T-helper 17 cell (primary cell): ENCODE measurements around the gene R3HDM4. TPM values are rescaled to one million over a fixed set of nuclear protein-coding genes. Genes with fewer than 3 reads are reported as not detected.
A peak's percentile ranks its signal among the peaks of the same experiment; 100 is the strongest.
"Not testable (repeated sequence)": the region's sequence is repeated elsewhere in the genome, so short reads cannot be mapped to it uniquely, and the experiment has no call there.

Experiments
- ATAC-seq: fragments of 150-1000 bp; cut with Tn5 transposase; 2 replicates; pipeline ENCODE4 v1.10.0; 2021; ENCODE audit warnings: mild to moderate bottlenecking, moderate library complexity
- DNase-seq, 3 donors: peaks; one replicate each; pipeline versions ENCODE4 v3.0.0 to v3.0.0-alpha.2; 2020 to 2021
- H3K9me3 ChIP-seq: one replicate; pipeline ENCODE4 v1.7.0; 2013; ENCODE audit warnings: low read length, mild to moderate bottlenecking; ENCODE audit not compliant: control insufficient read depth, poor library complexity, severe bottlenecking
- H3K27ac Mint-ChIP-seq: one replicate; pipeline ENCODE4 v1.8.0; 2022; ENCODE audit warnings: mild to moderate bottlenecking, moderate library complexity, mixed read lengths
- H3K27me3 Mint-ChIP-seq: one replicate; pipeline ENCODE4 v1.8.0; 2022; ENCODE audit warnings: mixed read lengths
- H3K36me3 Mint-ChIP-seq: one replicate; pipeline ENCODE4 v1.8.0; 2022; ENCODE audit warnings: low read depth, mixed read lengths
- H3K4me1 Mint-ChIP-seq: one replicate; pipeline ENCODE4 v1.8.0; 2022; ENCODE audit warnings: mild to moderate bottlenecking, mixed read lengths
- H3K4me3 Mint-ChIP-seq: one replicate; pipeline ENCODE4 v1.8.0; 2022; ENCODE audit warnings: mild to moderate bottlenecking, moderate library complexity, mixed read lengths
- total RNA-seq, 4 donors: library from RNA in 2 of 4; stranded (reverse) in 2 of 4; gene quantifications; one replicate each; pipeline ENCODE4 v1.2.3 and lab custom pipeline; 2022 to 2026

Gene R3HDM4
- total RNA-seq, 2 donors from 2014 or later: 233 to 243 TPM

DNA sequence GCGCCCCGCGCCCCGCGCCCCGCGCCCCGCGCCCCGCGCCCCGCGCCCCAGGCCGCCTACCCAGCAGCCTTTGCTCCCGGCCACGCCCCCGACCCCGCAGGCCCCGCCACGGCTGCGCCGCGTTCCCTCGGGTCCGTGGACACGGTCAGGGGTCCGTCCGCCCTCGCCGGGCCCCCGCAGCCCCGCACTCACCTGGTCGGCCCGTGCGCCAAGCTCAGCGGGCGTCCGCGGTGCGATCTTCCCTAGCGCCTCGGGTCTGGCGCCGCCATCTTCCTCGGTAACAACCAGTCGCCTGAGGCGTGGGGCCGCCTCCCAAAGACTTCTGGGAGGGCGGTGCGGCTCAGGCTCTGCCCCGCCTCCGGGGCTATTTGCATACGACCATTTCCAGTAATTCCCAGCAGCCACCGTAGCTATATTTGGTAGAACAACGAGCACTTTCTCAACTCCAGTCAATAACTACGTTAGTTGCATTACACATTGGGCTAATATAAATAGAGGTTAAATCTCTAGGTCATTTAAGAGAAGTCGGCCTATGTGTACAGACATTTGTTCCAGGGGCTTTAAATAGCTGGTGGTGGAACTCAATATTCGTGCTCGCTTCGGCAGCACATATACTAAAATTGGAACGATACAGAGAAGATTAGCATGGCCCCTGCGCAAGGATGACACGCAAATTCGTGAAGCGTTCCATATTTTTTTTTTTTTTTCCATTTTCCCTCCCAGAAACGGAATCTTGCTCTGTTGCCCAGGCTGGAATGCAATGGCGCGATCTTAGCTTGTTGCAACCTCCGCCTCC, 19.9 kb downstream of the R3HDM4 start, which contains the start of the genes MED16 and RNU6-9:
Gene MED16 (minus strand): TSS at position 294 of the 796 bp plus-strand sequence. CDS start 2,056 bp downstream, outside the sequence.
Gene RNU6-9 (plus strand): TSS at position 591 of the 796 bp plus-strand sequence.
- Mint-ChIP-seq H3K4me1 (peaks cover 26% of the 10 kb centered on the region), H3K27ac (peak within 1 kb of the TSS; percentile 95), H3K27me3 (no peaks in the 10 kb centered on the region), H3K36me3 (no peaks in the 10 kb centered on the region), H3K4me3 (peak within 1 kb of the TSS; percentile 86)
- ATAC-seq (peak; percentile 88), DNase-seq (peak; percentile 85 to 87 (median 87))
- H3K9me3 ChIP-seq: no peaks in the 10 kb centered on the region

DNA sequence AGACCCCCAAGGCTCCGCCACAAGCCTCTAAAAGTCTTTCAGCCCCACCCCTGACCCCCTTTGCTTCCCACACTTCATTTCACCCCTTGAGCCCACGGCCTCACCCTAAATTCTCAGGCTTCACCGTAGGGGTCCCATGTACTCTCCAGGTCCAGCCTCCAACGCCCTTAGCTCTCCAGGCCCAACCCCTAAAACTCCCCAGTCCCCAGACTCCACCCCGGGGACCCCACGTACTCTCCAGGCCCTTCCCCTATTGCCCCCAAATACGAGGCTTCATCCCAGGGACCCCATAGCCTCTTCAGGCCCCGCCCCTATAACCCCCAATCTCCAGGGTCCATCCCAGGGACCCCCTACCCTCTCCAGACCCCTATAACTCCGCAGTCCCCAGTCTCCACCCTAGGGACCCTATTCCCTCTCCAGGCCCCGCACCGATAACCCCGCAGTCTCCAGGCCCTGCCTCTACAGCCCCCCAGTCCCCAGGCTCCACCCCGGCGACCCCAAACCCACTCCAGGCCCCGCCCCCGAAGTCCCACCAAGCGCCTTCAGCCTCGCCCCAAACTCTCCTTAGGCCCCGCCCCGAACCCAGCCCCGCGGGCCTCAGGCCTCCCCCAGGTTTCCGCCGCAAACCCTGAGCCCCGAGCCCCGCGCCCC, 20.7 kb downstream of the R3HDM4 start:
- peak overlapping the region; percentile 86 for H3K4me3 Mint-ChIP-seq
- no peaks in the 10 kb centered on the region for H3K27me3 Mint-ChIP-seq
- peak overlapping the region; percentile 95 for H3K27ac Mint-ChIP-seq
- no peaks in the 10 kb centered on the region for H3K36me3 Mint-ChIP-seq
- no peaks in the 10 kb centered on the region for H3K9me3 ChIP-seq
- H3K4me1 Mint-ChIP-seq: peaks cover 26% of the 10 kb centered on the region
- ATAC-seq (no peak), DNase-seq (peak in 1 of 3 donors; percentile 53)

DNA sequence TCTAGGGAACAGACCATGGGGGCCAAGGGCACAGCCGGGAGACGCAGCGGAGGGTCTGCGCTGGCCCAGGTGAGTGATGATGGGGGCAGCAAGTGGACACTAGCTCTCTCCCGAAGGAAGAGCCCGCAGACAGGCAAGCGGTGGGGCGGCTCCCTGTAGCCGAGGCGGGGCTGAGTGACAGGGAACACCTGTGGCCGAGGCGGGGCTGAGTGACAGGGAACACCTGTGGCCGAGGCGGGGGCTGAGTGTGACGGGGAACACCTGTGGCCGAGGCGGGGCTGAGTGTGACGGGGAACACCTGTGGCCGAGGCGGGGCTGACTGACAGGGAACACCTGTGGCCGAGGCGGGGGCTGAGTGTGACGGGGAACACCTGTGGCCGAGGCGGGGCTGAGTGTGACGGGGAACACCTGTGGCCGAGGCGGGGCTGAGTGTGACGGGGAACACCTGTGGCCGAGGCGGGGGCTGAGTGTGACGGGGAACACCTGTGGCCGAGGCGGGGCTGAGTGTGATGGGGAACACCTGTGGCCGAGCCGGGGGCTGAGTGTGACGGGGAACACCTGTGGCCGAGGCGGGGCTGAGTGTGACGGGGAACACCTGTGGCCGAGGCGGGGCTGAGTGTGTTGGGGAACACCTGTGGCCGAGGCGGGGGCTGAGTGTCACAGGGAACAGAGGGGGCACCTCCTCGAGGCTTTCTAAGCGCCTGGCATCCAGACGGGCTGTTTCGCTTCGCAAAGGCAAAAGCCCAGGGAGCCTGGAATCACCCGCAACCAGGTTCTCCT, 21.4 kb downstream of the R3HDM4 start:
- Mint-ChIP-seq H3K27ac (peak overlapping the region; percentile 95), H3K4me3 (peak overlapping the region; percentile 86), H3K4me1 (peaks cover 26% of the 10 kb centered on the region)
- DNase-seq, H3K27me3 Mint-ChIP-seq, H3K36me3 Mint-ChIP-seq, H3K9me3 ChIP-seq, ATAC-seq: not testable (repeated sequence)

DNA sequence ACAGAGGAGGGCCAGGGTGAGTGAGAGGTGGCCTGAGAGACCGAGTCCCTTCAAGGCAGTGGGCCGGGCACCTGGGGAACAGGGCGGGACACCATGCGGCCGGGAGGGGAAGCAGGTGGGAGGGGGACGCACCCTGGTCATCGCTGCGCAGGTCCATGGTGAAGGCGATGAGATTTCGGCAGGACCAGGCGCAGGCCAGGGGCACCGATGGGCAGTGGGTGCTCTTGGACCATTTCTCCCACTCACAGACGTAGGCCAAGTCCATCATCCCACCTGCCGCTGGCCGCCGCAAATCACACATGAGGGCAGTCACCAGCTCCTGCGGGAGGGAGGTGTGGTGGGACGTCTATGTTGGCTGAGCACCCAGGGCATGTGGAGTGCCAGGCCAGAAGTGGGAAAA, 22.2 kb downstream of the R3HDM4 start:
- Mint-ChIP-seq H3K4me3 (peak overlapping the region; percentile 82), H3K36me3 (no peaks in the 10 kb centered on the region), H3K4me1 (peaks cover 26% of the 10 kb centered on the region), H3K27me3 (no peaks in the 10 kb centered on the region), H3K27ac (peak overlapping the region; percentile 85)
- ATAC-seq (no peak), DNase-seq (no peak)
- H3K9me3 ChIP-seq: no peaks in the 10 kb centered on the region

DNA sequence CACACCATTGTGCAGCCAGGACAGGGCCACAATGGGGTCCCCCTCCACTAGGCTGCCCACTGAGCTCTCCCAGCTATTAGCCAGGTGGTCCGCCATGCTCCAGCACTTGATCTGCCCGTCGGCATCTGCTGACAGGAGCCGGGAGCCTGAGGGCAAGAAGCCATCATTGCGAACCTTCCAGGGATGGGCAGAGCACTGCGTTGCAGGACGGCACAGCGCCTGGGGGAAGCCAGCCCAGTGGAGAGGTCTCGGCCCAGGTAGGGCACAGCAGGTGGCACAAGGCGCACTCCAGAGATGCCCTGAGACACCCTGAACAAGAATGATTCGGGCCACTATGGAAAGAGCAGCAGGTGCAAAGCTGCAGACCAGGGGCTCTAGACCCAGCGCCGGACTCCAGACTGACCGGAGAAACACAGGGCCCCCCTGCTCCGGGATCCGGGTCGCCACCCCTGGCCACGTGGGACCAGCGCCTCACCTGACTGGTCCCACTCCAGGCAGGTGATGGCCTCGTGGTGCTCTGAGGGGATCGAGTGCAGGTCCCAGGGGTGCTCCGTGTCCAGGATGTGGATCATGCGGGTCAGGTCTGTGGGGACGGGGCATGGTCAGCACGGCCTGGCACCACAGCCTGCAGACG, 23.2 kb downstream of the R3HDM4 start:
- DNase-seq: no peak
- H3K36me3 Mint-ChIP-seq: no peaks in the 10 kb centered on the region
- no peak overlapping the region for H3K27ac Mint-ChIP-seq
- H3K4me3 Mint-ChIP-seq: no peak overlapping the region
- no peak for ATAC-seq
- no peaks in the 10 kb centered on the region for H3K9me3 ChIP-seq
- no peaks in the 10 kb centered on the region for H3K27me3 Mint-ChIP-seq
- H3K4me1 Mint-ChIP-seq: peaks cover 24% of the 10 kb centered on the region

DNA sequence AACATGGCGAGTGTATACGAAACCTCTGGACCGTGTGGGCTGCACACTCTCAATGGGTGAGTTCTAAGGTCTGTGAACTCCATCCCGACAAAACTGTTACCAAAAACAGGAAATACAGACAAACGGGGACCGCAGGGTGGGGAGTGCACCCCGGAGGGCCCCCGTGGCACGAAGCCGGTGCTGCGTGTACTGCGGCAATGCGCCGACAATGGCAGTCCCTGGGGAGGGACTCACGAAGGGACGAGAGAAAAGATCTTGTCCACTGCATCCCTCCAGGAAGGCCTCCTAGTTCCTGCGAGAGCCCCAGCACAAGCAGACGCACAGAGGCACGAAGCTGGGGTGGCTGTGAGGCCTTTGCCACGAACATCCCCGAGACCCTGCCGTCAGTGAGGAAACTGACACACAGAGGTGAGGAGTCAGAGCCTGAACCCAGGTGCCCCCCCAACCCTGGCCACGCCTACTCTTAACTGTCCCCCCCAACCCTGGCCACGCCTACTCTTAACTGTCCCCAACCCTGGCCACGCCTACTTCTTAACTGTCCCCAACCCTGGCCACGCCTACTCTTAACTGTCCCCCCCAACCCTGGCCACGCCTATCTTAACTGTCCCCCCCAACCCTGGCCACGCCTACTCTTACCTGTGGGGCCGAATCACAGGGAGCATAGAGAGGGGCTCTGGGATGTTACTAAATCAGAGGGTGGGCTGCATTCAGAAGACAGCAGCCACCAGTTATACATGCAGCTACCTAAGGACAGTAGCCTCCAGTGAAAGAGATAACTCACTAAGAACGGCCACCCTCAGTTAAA, 24.2 kb downstream of the R3HDM4 start:
- peak; percentile 61 for ATAC-seq
- peak overlapping the region; percentile 93 for H3K27ac Mint-ChIP-seq
- peaks cover 24% of the 10 kb centered on the region for H3K4me1 Mint-ChIP-seq
- peak overlapping the region; percentile 82 for H3K4me3 Mint-ChIP-seq
- no peaks in the 10 kb centered on the region for H3K9me3 ChIP-seq
- H3K27me3 Mint-ChIP-seq: no peaks in the 10 kb centered on the region
- no peaks in the 10 kb centered on the region for H3K36me3 Mint-ChIP-seq
- peak in 1 of 3 donors; percentile 44 for DNase-seq

DNA sequence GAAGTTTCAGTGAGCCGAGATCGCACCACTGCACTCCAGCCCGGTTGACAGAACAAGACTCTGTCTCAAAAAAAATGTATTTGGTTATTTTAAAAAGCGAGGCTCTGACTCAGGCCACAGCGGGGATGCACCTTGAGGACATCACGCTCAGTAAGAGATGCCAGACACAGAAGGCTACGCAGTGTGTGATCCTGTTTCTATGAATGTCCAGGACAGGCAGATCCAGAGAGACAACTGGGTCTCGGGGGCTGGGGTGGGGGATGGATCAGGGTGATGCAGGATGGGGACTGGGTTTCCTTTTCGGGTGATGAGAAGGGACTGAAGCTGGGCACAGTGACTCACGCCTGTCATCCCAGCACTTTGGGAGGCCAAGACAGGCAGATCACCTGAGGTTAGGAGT, 25.4 kb downstream of the R3HDM4 start:
- ATAC-seq (no peak), DNase-seq (no peak)
- Mint-ChIP-seq H3K4me1 (peaks cover 17% of the 10 kb centered on the region), H3K4me3 (no peak overlapping the region), H3K36me3 (no peaks in the 10 kb centered on the region), H3K27ac (peak overlapping the region; percentile 93), H3K27me3 (no peaks in the 10 kb centered on the region)
- no peaks in the 10 kb centered on the region for H3K9me3 ChIP-seq

DNA sequence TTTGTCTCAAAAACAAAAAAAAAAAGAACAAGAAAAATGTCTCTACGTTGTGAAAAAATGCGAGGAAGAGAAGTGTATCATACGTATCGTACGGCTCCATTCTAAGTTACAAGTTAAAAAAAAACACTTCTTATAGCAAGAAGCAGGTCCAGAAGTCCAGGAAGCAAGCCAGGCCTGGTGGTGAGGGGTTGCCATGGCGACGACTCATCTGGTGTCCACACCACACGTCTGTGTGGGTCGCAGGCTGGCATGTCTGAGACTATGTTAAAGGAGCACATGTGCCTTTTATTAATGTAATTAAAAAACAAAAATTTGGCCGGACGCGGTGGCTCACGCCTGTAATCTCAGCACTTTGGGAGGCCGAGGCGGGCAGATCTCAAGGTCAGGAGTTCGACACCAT, 25.9 kb downstream of the R3HDM4 start:
- no peak overlapping the region for H3K4me3 Mint-ChIP-seq
- H3K27ac Mint-ChIP-seq: peak overlapping the region; percentile 93
- no peak for ATAC-seq
- H3K4me1 Mint-ChIP-seq: peaks cover 15% of the 10 kb centered on the region
- no peak for DNase-seq
- no peaks in the 10 kb centered on the region for H3K9me3 ChIP-seq
- H3K36me3 Mint-ChIP-seq: no peaks in the 10 kb centered on the region
- H3K27me3 Mint-ChIP-seq: no peaks in the 10 kb centered on the region

DNA sequence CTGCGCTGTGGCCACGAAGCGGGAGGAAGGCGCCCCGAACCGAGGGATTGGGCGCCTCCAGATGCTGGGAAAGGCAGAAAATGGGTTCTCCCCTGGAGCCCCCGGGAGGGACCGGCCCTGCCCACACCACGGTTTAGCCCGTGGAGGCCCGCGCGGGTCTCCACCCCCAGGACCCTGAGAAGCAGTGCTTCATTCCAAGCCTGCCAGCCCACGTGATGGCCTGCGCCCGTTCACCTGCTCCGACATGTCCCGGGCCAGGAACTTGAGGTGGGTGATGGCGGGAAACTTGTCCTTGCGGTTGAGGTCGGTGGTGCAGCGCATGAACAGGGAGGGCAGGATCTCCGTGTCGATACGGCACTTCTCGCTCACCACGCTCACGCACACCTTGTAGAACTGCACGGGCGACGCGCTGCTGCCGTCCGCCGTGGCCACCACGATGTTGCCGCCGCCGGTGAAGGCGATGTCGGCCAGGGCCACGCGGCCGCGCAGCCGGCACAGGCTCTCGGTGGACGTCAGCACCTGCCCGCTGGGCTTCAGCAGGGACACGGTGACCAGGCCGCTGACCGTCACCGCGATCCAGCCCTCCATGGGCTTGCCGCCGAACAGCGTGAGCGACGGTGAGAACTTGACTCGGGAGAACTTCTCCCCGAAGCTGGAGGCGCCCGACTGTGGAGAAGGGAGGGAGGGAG, 27.3 kb downstream of the R3HDM4 start:
- peaks cover 10% of the 10 kb centered on the region for H3K4me1 Mint-ChIP-seq
- H3K27me3 Mint-ChIP-seq: no peaks in the 10 kb centered on the region
- ATAC-seq (no peak), DNase-seq (no peak)
- H3K36me3 Mint-ChIP-seq: no peaks in the 10 kb centered on the region
- H3K27ac Mint-ChIP-seq: no peak overlapping the region
- H3K4me3 Mint-ChIP-seq: no peak overlapping the region
- no peaks in the 10 kb centered on the region for H3K9me3 ChIP-seq

DNA sequence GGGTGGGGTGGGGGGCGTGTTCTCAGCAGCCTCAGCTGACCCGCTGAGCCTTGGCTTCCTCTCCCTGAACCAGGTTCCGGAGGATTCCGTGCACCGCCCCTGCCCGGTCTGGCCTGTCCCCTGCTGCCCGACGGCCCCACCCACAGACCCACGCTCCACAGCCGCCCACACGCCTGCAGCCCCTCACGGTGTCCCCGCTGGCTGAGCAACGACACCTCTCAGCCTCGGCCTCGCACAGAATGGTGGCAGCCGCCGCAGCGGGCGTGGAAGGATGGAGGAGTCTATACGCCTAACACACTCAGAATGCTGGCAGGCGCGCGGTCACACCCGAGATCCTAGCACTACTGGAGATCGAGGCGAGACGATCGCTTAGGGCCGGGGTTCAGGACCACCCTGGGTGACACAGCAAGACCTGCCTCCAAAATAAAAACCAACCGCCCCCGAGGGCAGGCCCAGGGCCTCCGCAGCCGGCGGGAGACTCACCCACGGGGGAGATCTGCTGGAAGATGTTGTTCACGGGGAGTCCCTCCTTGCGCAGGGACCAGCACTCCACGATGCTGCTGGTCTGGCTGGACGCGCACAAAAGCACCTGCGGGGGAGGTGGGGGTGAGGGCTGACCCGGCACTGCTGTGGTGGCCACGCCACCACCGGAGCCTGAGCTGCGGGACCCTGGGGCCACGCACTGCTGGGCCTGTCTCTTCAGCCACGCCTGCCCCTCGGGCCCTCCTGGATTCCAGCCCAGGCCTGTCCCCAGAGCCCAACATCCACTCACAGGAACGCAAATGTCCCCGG, 28.4 kb downstream of the R3HDM4 start:
- Mint-ChIP-seq H3K27me3 (no peaks in the 10 kb centered on the region), H3K36me3 (no peaks in the 10 kb centered on the region)
- ATAC-seq: no peak

DNA sequence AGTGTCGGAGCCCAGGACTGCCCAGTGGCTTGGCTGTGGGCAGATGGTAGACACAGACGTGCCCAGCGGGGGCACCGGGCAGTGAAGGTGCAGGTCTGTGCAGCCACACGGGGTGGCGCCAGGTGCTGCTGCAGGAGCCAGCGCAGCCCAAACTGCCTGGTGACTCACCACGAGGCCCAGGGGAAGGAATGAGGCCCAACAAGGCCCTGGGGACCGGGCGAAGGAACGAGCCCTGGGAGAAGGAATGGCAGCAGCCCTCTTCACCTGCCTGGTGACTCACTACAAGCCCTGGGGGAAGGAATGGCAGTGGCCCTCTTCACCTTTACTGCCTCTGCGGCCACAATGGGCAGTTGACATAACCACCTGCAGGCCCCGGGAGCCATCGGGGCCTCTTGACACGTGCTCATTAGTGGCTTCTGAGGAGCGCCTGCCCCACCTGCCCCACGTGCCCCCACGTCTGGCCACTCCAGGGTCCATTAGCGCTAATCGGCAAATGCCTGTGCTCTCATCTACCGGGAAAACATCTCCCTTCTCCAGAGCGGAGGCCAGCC, 29.3 kb downstream of the R3HDM4 start:
- H3K9me3 ChIP-seq: no peaks in the 10 kb centered on the region
- Mint-ChIP-seq H3K27ac (no peak overlapping the region), H3K4me1 (peaks cover 2% of the 10 kb centered on the region), H3K27me3 (no peaks in the 10 kb centered on the region), H3K4me3 (no peak overlapping the region), H3K36me3 (no peaks in the 10 kb centered on the region)
- DNase-seq: no peak
- no peak for ATAC-seq

More for the DNA sequence above, 28.4 kb downstream of the R3HDM4 start:
- no peak overlapping the region for H3K4me3 Mint-ChIP-seq
- H3K27ac Mint-ChIP-seq: no peak overlapping the region
- H3K4me1 Mint-ChIP-seq: peaks cover 8% of the 10 kb centered on the region
- no peaks in the 10 kb centered on the region for H3K9me3 ChIP-seq
- no peak for DNase-seq
